Endothelial cell of umbilical vein (primary cell): ENCODE results near the gene ARHGEF11. TPM values are rescaled to one million over a fixed set of nuclear protein-coding genes. Genes with fewer than 3 reads are reported as not detected.

ENCODE experiments used
- BruUV-seq: library from RNA; stranded (reverse); fragments of 400-500 nt; replicated peaks from 2 replicates; lab custom pipeline; 2021; lab: Mats Ljungman, UMichigan
- CTCF ChIA-PET: fragments of 300-600, 350-600 bp; sonication (Branson Sonifier 250); formaldehyde crosslinking; loops from one replicate; lab custom pipeline; 2021; ENCODE audit warnings: antibody characterized with exemption, inconsistent platforms; lab: Charles Lee
- POLR2A ChIA-PET: fragments of 300-600, 350-600 bp; sonication (Branson Sonifier 250); formaldehyde crosslinking; loops from one replicate; lab custom pipeline; 2021; ENCODE audit warnings: antibody characterized with exemption, inconsistent platforms; lab: Charles Lee
- DNase-seq: peaks from one replicate; pipeline ENCODE4 v3.0.0-alpha.2; 2011; ENCODE audit warnings: low read depth, low spot score
- FAIRE-seq: peaks from 2 replicates; lab custom pipeline; 2011; peaks lifted over from hg19 to GRCh38; lab: Jason Lieb, UNC
- H2AFZ ChIP-seq: 2 replicates; pipeline ENCODE4 v1.6.0; 2012; ENCODE audit warnings: low read depth, low read length, control low read depth, inconsistent platforms
- H3K27ac ChIP-seq: 2 replicates; pipeline ENCODE4 v1.5.1; 2011; ENCODE audit warnings: low read depth, mild to moderate bottlenecking, control low read depth, low read length, moderate library complexity; ENCODE audit not compliant: insufficient read depth
- H3K27me3 ChIP-seq, 2 experiments: 2 replicates each; pipeline versions ENCODE4 v1.6.0 to v1.6.1; 2011; ENCODE audit warnings: low read length in 2 of 2, mixed read lengths in 1 of 2; ENCODE audit not compliant: control insufficient read depth in 2 of 2, insufficient read depth in 2 of 2
- H3K36me3 ChIP-seq, 2 experiments: 2 replicates in 1 of 2; 3 replicates in 1 of 2; pipeline ENCODE4 v1.5.1; 2011; ENCODE audit warnings: low read length in 2 of 2, mild to moderate bottlenecking in 1 of 2, moderate library complexity in 1 of 2; ENCODE audit not compliant: control insufficient read depth in 2 of 2, insufficient read depth in 2 of 2; ENCODE audit errors: extremely low read depth in 1 of 2
- H3K4me1 ChIP-seq: 3 replicates; pipeline ENCODE4 v1.5.1; 2011; ENCODE audit warnings: mild to moderate bottlenecking, low read length; ENCODE audit not compliant: control insufficient read depth, insufficient read depth; ENCODE audit errors: extremely low read depth
- H3K4me2 ChIP-seq: 2 replicates; pipeline ENCODE4 v1.6.1; 2011; ENCODE audit warnings: low read length, control low read depth, mixed read lengths; ENCODE audit not compliant: insufficient read depth
- H3K4me3 ChIP-seq, 3 experiments: fragments of 200-600 bp in 1 of 3; sonication (generic), shearing (Covaris generic) in 1 of 3; replicated peaks in 1 of 3; 2 replicates each; pipeline ENCODE4 v1.5.1; 2011 to 2016; ENCODE audit warnings: control low read depth in 3 of 3, low read length in 3 of 3, mild to moderate bottlenecking in 2 of 3, inconsistent platforms in 1 of 3, low read depth in 1 of 3, moderate library complexity in 1 of 3; ENCODE audit not compliant: insufficient read depth in 1 of 3
- H3K79me2 ChIP-seq: 2 replicates; pipeline ENCODE4 v1.6.0; 2012; ENCODE audit warnings: low read length, inconsistent platforms; ENCODE audit not compliant: control insufficient read depth, insufficient read depth
- H3K9ac ChIP-seq: replicated peaks from 2 replicates; pipeline ENCODE3; 2011; ENCODE audit warnings: low read length, control low read depth; ENCODE audit not compliant: insufficient read depth; ENCODE audit errors: extremely low read depth
- H3K9me1 ChIP-seq: replicated peaks from 3 replicates; pipeline ENCODE4 v1.6.0; 2011; ENCODE audit warnings: mild to moderate bottlenecking, low read length; ENCODE audit not compliant: control insufficient read depth, insufficient read depth; ENCODE audit errors: extremely low read depth
- H3K9me3 ChIP-seq: replicated peaks from 2 replicates; pipeline ENCODE4 v1.5.1; 2012; ENCODE audit warnings: low read length, inconsistent platforms; ENCODE audit not compliant: control insufficient read depth, insufficient read depth
- H4K20me1 ChIP-seq: replicated peaks from 2 replicates; pipeline ENCODE3; 2011; ENCODE audit warnings: mild to moderate bottlenecking, low read length; ENCODE audit not compliant: control insufficient read depth, insufficient read depth; ENCODE audit errors: extremely low read depth
- CTCF ChIP-seq, 2 donors: IDR thresholded peaks; 1 replicate in 1 of 2; 2 replicates in 1 of 2; pipeline ENCODE4 v1.5.1; 2011; ENCODE audit warnings: low read length in 2 of 2, mild to moderate bottlenecking in 2 of 2, moderate library complexity in 2 of 2, control low read depth in 1 of 2, inconsistent platforms in 1 of 2, low read depth in 1 of 2; ENCODE audit not compliant: insufficient read depth in 1 of 2; ENCODE audit errors: extremely low read depth in 1 of 2
- EZH2 ChIP-seq: IDR thresholded peaks from 2 replicates; pipeline ENCODE4 v1.6.1; 2012; ENCODE audit warnings: borderline replicate concordance, low read depth, mild to moderate bottlenecking, moderate library complexity, low read length, inconsistent platforms; ENCODE audit not compliant: severe bottlenecking
- FOS ChIP-seq: IDR thresholded peaks from 2 replicates; pipeline ENCODE4 v1.6.1; 2011; ENCODE audit warnings: mild to moderate bottlenecking, low read length, moderate library complexity, borderline replicate concordance; ENCODE audit not compliant: insufficient read depth
- GATA2 ChIP-seq: IDR thresholded peaks from 2 replicates; pipeline ENCODE4 v1.7.0; 2011; ENCODE audit warnings: low read depth, mild to moderate bottlenecking, moderate library complexity, mixed read lengths, low read length; ENCODE audit not compliant: insufficient read length, insufficient read depth
- JUN ChIP-seq: IDR thresholded peaks from 2 replicates; pipeline ENCODE4 v1.6.1; 2011; ENCODE audit warnings: borderline replicate concordance, low read depth; ENCODE audit not compliant: insufficient read length, insufficient read depth
- MAX ChIP-seq: IDR thresholded peaks from 2 replicates; pipeline ENCODE4 v1.6.1; 2011; ENCODE audit not compliant: insufficient read depth, insufficient read length
- MYC ChIP-seq: IDR thresholded peaks from one replicate; pipeline ENCODE4 v1.6.1; 2011; ENCODE audit warnings: mild to moderate bottlenecking, low read depth, low read length
- POLR2A ChIP-seq: IDR thresholded peaks from 2 replicates; pipeline ENCODE4 v1.6.1; 2012; ENCODE audit warnings: low read depth, mild to moderate bottlenecking, control low read depth, low read length
- POLR2AphosphoS5 ChIP-seq: IDR thresholded peaks from 2 replicates; pipeline ENCODE4 v1.6.1; 2012; ENCODE audit warnings: low read depth, mild to moderate bottlenecking, control low read depth, low read length, moderate library complexity; ENCODE audit not compliant: insufficient read depth
- dilution Hi-C: fragments of 300-500 bp; cut with MboI; formaldehyde crosslinking; loops from one replicate; pipeline ENCODE4 v1.15.0; 2019; ENCODE audit warnings: low sequenced_read_pairs; ENCODE audit not compliant: extremely low pct_ligation_motif_present
- intact Hi-C: fragments of 100-400 bp; cut with micrococcal nuclease; formaldehyde crosslinking; loops from one replicate; pipeline ENCODE4 v1.10.0; 2022
- polyA plus RNA-seq, 4 experiments: library from polyadenylated mRNA; depleted of rRNA in 3 of 4; stranded (reverse) in 3 of 4; unstranded in 1 of 4; fragments of >200 nt; gene quantifications; 2 replicates each; pipeline versions ENCODE4 v1.2.1 to v1.2.3, GENCODE V29; 2011 to 2012; ENCODE audit warnings: missing spikeins in 1 of 4
- total RNA-seq: library from RNA; stranded (reverse); gene quantifications from 2 replicates; pipeline ENCODE4 v1.2.3, GENCODE V29; 2021

Gene ARHGEF11
- total and polyA plus RNA-seq, 2 donors (not counting 3 experiments of a cell fraction or from before 2014, with no cell fraction given) = 18.2 to 28.0 TPM

- dilution Hi-C loops (no loop called here), intact Hi-C loops (loop anchor here (5.0 kb wide), 1 partner anchor 43 kb away; no protein-coding TSS in a partner anchor)
- H3K9me1 ChIP-seq = no peaks in the 10 kb centered on the region
- no peak overlapping the region for H3K4me2 ChIP-seq
- peaks cover 3% of the 10 kb centered on the region for H3K79me2 ChIP-seq
- no TSS peak for BruUV-seq
- no peaks in the 10 kb centered on the region for H3K9me3 ChIP-seq
- no peak overlapping the region for H3K9ac ChIP-seq
- ChIA-PET POLR2A (no interaction called here), CTCF (interaction anchor here (1.4 kb wide), 1 partner anchor 75 kb away, joined by 3 read pairs; no protein-coding TSS in a partner anchor)
- DNase-seq (no peak), FAIRE-seq (no peak)
- H3K27me3 ChIP-seq = no peaks in the 10 kb centered on the region
- no peaks in the 10 kb centered on the region for H3K36me3 ChIP-seq
- H2AFZ ChIP-seq = no peak overlapping the region
- no peak overlapping the region for H3K4me3 ChIP-seq
- peaks cover 13% of the 10 kb centered on the region for H3K4me1 ChIP-seq
- TF ChIP-seq MAX = no peak
- no peak for TF ChIP-seq MYC
- no peak for TF ChIP-seq JUN
- no peak for TF ChIP-seq FOS
- TF ChIP-seq POLR2AphosphoS5 = no peak
- no peak overlapping the region for H3K27ac ChIP-seq
- H4K20me1 ChIP-seq = no peaks in the 10 kb centered on the region
Observed at GRCh38 chr1:156999596-157000320, 45.8 kb downstream of the ARHGEF11 start.

- BruUV-seq = no TSS peak
- no peak for TF ChIP-seq POLR2A
- no peak for TF ChIP-seq POLR2AphosphoS5
- no peak for TF ChIP-seq GATA2
- TF ChIP-seq CTCF (IDR thresholded peaks at IDR 0.05; ENCODE audit: extremely low read depth in 1 of 2, insufficient read depth in 1 of 2, low read depth in 1 of 2, low read length in 2 of 2) = no peak
- TF ChIP-seq EZH2 = no peak
- TF ChIP-seq FOS = no peak
- TF ChIP-seq MAX = no peak
- intact Hi-C loops (no loop called here), dilution Hi-C loops (no loop called here)
- H3K79me2 ChIP-seq = peaks cover 3% of the 10 kb centered on the region
- H3K4me1 ChIP-seq = peaks cover 9% of the 10 kb centered on the region
- no peaks in the 10 kb centered on the region for H3K9me1 ChIP-seq
- ChIA-PET POLR2A (no interaction called here), CTCF (interaction anchor here (1.4 kb wide), 1 partner anchor 75 kb away, joined by 3 read pairs; no protein-coding TSS in a partner anchor)
- no peak overlapping the region for H3K9ac ChIP-seq
- FAIRE-seq (no peak), DNase-seq (no peak)
- no peak overlapping the region for H3K4me3 ChIP-seq
- no peaks in the 10 kb centered on the region for H3K27me3 ChIP-seq
- no peaks in the 10 kb centered on the region for H3K36me3 ChIP-seq
- no peaks in the 10 kb centered on the region for H3K9me3 ChIP-seq
- H3K4me2 ChIP-seq = no peak overlapping the region
- no peak overlapping the region for H2AFZ ChIP-seq
- H3K27ac ChIP-seq = no peak overlapping the region
- no peaks in the 10 kb centered on the region for H4K20me1 ChIP-seq
Observed at GRCh38 chr1:156998840-156999500, 46.6 kb downstream of the ARHGEF11 start.
